Astrocyte of the cerebellum (primary cell): ENCODE data around the gene LAMC3.
A peak's percentile ranks its signal among the peaks of the same experiment; 100 is the strongest.

Source experiments
- DNase-seq: peaks from one replicate; pipeline ENCODE4 v3.0.0-alpha.2; 2011; ENCODE audit warnings: low read depth
- H3K4me3 ChIP-seq: 2 replicates; pipeline ENCODE4 v1.5.1; 2011; ENCODE audit warnings: mild to moderate bottlenecking, low read depth, low read length, moderate library complexity
- CTCF ChIP-seq: IDR thresholded peaks from 2 replicates; pipeline ENCODE4 v1.5.1; 2012; ENCODE audit warnings: low read length, low read depth, moderate library complexity, mild to moderate bottlenecking; ENCODE audit errors: missing control alignments
- in situ Hi-C: cut with HindIII; loops from 2 replicates; pipeline ENCODE4 v1.10.0; 2017; ENCODE audit warnings: low sequenced_read_pairs

LAMC3 gene

GRCh38 chr9:131008086-131008485, 888 bp upstream of the LAMC3 start:
- H3K4me3 ChIP-seq: no peak overlapping the region
- TF ChIP-seq CTCF: no peak
- no peak for DNase-seq
- in situ Hi-C loops: no loop called here

DNA sequence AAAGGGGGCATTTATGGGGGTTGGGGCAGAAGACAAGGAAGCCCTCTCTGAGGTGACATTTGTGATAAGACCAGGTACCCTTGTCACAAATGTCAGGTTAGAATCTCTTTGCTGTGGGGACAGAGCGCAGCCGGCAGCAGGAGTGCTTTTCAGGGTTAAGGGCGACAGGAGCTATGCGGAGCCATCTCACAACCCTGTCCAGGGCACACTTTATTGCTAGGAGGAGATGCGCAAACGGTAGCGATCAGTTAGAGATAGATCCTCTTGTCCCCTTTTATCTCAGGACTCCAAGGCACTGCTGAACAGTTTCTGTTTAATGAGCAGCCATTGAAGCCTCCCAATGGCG, 438 bp upstream of the LAMC3 start:
- no peak for TF ChIP-seq CTCF
- no peak for DNase-seq
- peak overlapping the region; percentile 10 for H3K4me3 ChIP-seq
- in situ Hi-C loops: no loop called here

DNA sequence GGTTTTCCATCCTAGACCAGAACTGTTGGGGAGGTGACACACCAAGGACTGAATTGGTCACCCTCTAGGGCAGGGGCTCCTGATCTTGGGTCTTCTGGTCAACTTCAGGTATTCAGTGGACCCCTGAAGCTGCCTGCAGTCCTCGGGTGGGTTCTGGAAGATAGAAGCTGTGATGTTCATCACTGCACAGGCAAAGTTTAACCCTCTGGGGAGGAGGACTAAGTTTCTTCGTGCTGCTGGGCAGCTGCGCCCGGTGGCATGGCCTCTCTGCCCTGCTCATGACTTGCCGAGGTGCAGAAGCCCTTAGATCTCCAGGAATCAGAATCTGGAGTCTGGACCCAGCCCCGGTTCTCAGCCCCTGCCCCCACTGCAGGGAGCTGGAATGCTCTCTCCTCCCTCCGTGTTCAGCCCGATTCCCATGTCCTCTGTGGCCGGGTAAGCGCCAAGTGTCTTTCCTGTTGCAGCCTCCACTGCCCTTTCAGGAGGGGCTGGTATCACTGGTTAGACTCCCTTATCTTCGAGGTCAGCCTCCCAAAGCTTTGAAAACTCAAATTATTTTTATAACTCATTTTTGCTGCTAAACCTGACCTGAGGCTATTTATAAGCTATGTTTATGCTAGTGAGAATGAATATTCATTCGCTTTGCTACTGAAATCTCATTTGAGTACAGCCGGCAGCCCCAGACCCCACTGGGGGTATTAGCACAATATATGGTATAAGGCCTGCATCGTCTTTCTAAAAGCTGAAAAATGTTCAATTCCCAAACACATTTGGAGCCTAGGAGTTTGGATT, 1.7 kb downstream of the LAMC3 start:
- DNase-seq: no peak
- H3K4me3 ChIP-seq: no peak overlapping the region
- TF ChIP-seq CTCF: no peak
- in situ Hi-C loops: no loop called here

DNA sequence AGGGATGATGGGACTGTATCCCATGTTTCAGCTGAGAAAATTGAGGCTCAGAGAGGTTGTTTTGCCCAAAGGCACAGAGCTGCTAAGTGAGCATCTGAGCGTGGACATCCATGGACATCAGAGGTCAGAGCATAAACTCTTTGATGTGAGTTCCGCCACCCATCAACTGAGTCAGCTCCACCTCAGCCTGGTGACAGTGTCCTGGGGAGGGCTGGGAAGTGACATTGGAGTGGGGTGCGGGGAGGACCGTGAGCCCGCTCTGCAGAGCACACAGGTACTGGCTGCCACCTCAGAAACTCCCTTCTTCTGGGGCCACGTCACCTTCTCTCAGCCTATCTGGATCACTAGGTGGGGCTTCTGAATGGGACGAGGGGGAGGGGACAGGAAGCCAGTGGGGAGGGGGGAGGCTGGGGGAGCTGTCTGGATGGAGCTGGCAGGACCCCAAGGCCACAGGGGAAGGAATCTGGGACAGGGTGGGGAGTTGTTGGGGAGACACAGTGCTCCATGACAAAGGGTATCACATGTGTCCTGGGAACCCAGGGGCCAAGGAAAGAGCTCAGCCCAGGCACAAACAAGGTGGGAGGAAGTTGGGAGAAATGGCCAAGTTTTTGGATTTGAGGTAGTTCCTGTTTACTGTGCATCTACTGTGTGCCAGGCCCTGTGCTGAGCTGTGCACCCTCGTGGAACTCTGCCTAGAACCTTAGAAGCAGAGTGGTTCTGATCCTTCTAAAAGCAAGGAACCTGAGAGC, 2.5 kb downstream of the LAMC3 start:
- in situ Hi-C loops: no loop called here
- TF ChIP-seq CTCF: no peak

GRCh38 chr9:131012023-131012334, 3.0 kb downstream of the LAMC3 start:
- TF ChIP-seq CTCF: no peak
- DNase-seq: no peak
- no peak overlapping the region for H3K4me3 ChIP-seq
- in situ Hi-C loops: no loop called here

More for the DNA sequence above, 2.5 kb downstream of the LAMC3 start:
- no peak for DNase-seq
- no peak overlapping the region for H3K4me3 ChIP-seq

- no peak for TF ChIP-seq CTCF
- in situ Hi-C loops: no loop called here
- no peak for DNase-seq
- no peak overlapping the region for H3K4me3 ChIP-seq
These were observed 3.5 kb downstream of the LAMC3 start for GRCh38 chr9:131012396-131012917.
